Smooth muscle cell of the coronary artery (primary cell): ENCODE results near the gene CLEC4M. TPM values are rescaled to one million over a fixed set of nuclear protein-coding genes. Genes with fewer than 3 reads are reported as not detected.

Experiments
- total RNA-seq: library from RNA; depleted of rRNA; stranded (reverse); fragments of >200 nt; gene quantifications from 2 replicates; pipeline ENCODE4 v1.2.3, GENCODE V29; 2014; ENCODE audit warnings: low replicate concordance

The CLEC4M gene, protein sequence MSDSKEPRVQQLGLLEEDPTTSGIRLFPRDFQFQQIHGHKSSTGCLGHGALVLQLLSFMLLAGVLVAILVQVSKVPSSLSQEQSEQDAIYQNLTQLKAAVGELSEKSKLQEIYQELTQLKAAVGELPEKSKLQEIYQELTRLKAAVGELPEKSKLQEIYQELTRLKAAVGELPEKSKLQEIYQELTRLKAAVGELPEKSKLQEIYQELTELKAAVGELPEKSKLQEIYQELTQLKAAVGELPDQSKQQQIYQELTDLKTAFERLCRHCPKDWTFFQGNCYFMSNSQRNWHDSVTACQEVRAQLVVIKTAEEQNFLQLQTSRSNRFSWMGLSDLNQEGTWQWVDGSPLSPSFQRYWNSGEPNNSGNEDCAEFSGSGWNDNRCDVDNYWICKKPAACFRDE
- not detected in 2 replicates for total RNA-seq

DNA sequence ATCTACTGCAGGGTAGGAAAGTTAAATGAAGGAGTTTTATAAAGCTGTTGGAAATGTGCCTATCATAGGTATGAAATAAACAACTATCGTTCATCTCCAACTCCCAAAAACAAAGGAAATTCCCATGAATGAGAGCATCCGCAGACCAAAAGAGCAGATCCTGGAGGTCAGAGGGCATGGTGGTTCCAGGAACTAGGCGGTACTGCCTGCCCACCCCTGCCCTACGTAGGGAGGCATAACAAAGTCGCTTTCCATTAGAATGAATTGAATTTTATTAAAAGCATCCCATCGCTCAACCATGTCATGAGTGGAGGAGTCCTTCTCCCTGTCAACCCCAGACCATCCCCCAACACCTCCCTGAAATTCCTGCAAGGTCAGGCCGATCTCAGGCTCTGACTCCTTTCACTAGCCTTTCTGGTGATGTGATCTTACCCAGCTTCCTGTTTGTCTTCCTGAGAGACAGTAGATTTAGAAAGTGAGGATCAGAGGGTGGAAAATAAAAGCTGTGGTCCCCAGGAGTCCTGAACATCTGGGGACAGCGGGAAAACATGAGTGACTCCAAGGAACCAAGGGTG lies at the start of gene CLEC4M:
CLEC4M (plus strand) TSS at position 525 of the 575 bp plus-strand sequence; CDS start at position 549, 24 bp downstream.

DNA sequence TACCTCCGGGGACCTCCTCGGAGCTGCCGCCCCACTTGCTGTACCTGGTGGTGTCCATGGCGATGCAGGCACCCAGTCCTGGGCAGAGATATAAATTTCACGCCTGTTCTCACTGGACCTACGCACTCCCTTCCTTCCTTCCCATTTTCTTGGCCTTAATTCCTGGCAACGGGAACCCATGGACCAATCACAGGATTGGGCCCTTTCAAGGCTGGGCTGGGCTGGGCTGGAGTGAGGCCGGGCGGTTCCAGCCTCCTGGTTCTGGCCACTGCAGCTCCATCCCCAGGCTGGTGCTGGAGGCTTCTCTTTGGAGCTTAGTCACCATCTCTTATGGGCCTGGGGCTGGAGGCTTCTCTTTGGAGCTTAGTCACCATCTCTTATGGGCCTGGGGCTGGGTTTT lies 31.0 kb upstream of the CLEC4M start, which contains the start of gene CLEC4G:
CLEC4G (minus strand) TSS at position 66 of the 400 bp plus-strand sequence; CDS start at position 58, 8 bp downstream.

DNA sequence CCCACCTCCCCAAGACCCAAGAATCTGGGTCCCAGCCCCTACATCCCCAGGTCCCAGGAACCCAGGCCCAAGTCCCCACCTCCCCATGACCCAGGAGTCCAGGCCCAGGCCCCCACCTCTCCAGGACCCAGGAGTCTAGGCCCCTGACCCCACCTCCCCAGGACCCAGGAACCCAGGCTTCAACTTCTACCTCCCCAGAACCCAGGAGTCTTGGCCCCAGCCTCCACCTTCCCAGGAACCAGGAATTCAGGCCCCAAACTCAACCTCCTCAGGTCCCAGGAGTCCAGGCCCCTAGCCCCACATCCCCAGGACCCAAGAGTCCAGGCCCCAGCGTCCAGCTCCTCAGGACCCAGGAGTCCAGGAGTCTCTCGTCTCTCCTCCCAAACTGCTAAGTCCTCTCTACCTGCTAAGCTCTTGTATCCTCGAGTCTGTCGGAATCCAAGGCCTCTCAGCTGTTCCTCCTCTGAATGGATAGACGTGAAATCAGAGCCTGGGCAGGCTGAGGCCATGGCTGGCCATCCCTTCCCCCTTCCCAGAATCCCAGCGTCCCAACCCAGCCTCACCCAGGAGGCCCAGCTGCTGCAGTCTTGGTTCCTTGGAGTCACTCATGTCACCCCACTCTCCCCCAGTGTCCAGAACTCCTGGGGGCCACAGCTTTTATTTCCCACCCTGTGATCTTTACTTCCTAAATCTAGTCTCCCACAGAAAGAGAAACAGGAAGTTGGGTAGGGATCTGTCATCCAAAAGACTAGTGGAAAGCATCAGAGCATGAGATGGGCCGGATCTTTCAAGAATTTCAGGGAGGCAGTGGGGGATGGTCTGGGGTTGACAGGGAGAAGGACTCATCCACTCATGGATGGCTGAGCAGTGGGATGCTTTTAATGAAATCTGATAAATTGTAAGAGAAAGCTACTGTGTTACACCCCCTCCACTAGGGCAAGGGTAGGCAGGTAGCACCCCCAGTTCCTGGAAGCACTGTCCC lies 15.8 kb upstream of the CLEC4M start, which contains the start of gene CD209:
CD209 (minus strand) TSS at position 632 of the 982 bp plus-strand sequence; CDS start at position 609, 23 bp downstream.

Other genes starting within 250 kb of the CLEC4M start
- gene ZNF358, start 247.1 kb upstream of the CLEC4M start, total RNA-seq: 3.9 and 10.6 TPM in 2 replicates
- 4.5 and 15.9 TPM in 2 replicates for gene MCOLN1, start 240.6 kb upstream of the CLEC4M start, total RNA-seq
- gene PNPLA6, start 227.5 kb upstream of the CLEC4M start, total RNA-seq: 51.8 and 111 TPM in 2 replicates
- gene CAMSAP3, start 167.4 kb upstream of the CLEC4M start, total RNA-seq: under 0.01 TPM in 1 of 2 replicates, not detected in the other
- gene XAB2, start 133.7 kb upstream of the CLEC4M start, total RNA-seq: 23.5 and 24.5 TPM in 2 replicates
- gene PET100, start 133.4 kb upstream of the CLEC4M start, total RNA-seq: 35.3 and 48.3 TPM in 2 replicates
- not detected in 2 replicates for gene PCP2, start 129.5 kb upstream of the CLEC4M start, total RNA-seq
- gene STXBP2, start 126.1 kb upstream of the CLEC4M start, total RNA-seq: 17.8 and 37.1 TPM in 2 replicates
- gene RETN, start 94.2 kb upstream of the CLEC4M start, total RNA-seq: not detected in 2 replicates
- gene MCEMP1, start 86.2 kb upstream of the CLEC4M start, total RNA-seq: not detected in 2 replicates
- gene TRAPPC5, start 82.4 kb upstream of the CLEC4M start, total RNA-seq: 164 and 360 TPM in 2 replicates
- gene FCER2, start 61.1 kb upstream of the CLEC4M start, total RNA-seq: not detected in 2 replicates
- gene CLEC4G, start 31.1 kb upstream of the CLEC4M start, total RNA-seq: not detected in 2 replicates
- not detected in 2 replicates for gene CD209, start 15.7 kb upstream of the CLEC4M start, total RNA-seq
- 13.1 and 16.2 TPM in 2 replicates for gene EVI5L, start 67.0 kb downstream of the CLEC4M start, total RNA-seq
- gene PRR36, start 111.1 kb downstream of the CLEC4M start, total RNA-seq: not detected in 2 replicates
- gene LRRC8E, start 125.3 kb downstream of the CLEC4M start, total RNA-seq: 4.3 and 5.6 TPM in 2 replicates
- gene MAP2K7, start 140.6 kb downstream of the CLEC4M start, total RNA-seq: 8.1 and 9.4 TPM in 2 replicates
- 1.3 TPM in 1 of 2 replicates, not detected in the other for gene TGFBR3L, start 151.6 kb downstream of the CLEC4M start, total RNA-seq
- 7.3 and 13.7 TPM in 2 replicates for gene SNAPC2, start 157.1 kb downstream of the CLEC4M start, total RNA-seq
- gene CTXN1, start 162.9 kb downstream of the CLEC4M start, total RNA-seq: 0.12 and 2.8 TPM in 2 replicates
- gene TIMM44, start 180.4 kb downstream of the CLEC4M start, total RNA-seq: 56.6 and 66.4 TPM in 2 replicates
- gene ELAVL1, start 242.4 kb downstream of the CLEC4M start, total RNA-seq: 17.4 and 37.5 TPM in 2 replicates